Left forelimb (tissue), 1 donor: Measurements from ENCODE around the gene RIOX2.

Experiments
- DNase-seq: peaks from one replicate; pipeline ENCODE4 v3.0.0-alpha.2; 2018; ENCODE audit warnings: low spot score

The RIOX2 gene

DNA sequence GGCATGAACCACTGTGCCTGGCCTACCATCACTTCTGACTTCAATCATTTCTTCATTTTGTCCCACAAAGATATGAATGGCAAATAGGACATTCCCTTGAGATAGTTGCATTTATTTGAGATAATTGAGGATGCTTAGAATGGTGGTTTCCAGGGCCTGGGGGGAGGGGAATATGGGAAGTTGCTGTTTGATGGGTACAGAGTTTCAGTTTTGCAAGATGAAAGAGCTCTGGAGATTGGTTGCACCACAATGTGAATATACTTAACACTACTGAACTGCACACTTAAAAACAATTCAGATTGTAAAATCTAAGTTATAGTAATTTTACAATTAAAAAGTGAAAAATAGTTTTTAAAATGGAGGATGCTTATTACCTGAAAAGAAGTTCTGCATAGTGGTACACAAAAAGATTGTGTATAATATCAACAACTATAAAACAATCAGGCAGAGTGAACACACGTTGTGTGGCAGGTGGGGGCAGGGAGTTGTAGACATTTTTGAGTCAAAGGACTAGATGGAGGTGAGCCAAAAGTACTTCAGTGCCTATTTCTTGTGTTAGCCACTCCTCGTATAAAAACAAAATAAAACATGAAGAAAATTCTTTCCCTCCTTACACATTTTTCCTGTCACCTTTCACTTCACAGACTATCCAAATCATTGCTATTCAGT, 18.5 kb upstream of the RIOX2 start:
- no peak for DNase-seq

DNA sequence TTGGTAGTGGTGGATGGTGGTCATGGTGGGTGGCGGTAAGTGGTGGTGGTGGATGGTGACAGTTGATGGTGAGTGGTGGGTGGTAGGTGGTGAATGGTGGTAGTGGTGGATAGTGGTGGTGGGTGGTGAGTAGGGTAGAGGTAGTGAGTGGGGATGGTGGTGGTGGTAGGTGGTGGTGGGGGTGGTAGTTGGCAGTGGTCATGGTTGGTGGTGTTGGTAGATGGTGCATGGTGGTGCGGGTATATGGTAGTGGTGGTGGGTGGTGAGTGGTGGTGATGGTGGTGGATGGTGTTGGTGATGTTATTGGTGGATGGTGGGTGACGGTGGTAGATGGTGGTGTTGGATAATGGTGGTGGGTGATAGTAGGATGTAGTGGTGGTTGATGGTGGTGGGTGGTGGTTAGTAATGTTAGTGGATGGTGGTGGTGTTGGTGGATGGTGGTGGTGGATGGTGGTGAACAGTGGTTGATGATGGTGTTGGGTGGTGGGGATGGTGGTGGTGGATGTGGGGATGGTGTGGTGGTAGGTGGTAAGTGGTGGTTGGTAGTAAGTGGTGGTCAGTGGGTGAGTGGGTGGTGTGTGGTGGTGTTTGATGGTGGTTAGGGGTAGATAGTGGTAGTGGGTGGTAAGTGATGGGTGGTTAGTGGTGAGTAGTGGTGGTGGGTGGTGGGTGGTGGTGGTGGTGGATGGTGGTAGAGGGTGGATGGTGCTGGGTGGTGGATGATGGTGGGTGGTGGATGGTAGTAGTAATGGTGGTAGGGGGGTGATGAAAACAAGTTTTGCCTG, 16.7 kb upstream of the RIOX2 start:
- no peak for DNase-seq

DNA sequence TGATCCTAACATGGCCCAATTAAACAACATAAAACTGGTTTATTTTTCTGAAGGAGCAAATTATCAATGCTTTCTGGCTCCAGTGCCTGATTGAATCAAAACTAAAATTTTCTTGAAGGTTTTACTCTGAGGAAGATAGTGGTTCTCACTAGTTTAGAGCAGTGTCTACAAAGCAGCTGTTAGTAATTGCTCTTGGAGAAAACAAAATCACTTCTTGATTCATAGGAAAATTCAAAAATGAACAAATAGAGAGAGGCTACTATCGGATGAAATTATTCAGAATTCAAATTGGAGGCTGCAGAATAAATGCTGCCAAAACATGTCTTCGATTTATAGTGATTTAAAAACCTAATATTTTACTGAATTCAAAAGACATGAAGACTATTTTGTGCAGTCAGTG, 15.1 kb upstream of the RIOX2 start:
- no peak for DNase-seq

DNA sequence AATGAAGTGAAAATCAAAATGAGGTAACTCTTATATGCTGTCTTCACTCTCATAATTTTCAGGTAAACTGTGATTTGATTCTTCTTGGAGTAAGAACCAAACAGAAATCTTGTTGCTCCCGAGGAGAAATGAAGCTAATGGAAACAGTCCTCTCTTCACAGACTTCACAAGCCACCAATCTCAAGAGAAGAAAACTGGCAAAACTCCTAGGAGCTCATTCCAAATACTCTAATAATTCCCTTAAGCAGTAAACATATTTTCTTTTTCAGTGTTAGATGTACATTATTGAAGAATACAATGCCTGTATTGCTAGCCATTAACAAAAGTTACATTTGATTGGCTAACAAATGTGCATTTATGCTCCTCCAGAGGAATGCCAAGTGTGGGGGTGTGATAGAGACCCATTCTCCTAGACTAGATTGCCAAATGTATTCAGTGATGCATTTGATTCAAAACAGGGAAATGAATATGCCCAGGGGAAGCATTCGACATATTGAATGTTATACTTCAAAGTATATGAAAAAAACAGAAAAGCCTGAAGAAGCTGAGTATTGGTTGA, 11.8 kb upstream of the RIOX2 start:
- no peak for DNase-seq

DNA sequence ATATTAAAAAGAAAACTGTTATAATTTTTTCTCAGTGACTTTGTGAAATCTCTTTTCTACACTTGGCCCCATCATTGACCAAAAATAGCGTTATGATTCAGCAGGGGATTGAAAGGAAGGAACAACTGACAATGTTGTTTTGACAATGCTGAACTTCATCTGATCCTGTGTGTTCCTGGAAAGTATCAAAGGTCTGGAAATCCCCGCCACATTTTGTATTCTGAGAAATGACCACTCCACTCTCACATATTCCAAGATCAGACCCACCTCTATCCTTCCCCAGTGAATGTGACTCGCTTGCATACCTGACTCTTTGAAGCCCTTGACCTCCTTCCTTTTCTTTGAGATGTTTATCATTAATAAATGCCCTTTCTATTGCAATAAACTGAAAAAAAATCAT, 9.7 kb upstream of the RIOX2 start:
- no peak for DNase-seq

DNA sequence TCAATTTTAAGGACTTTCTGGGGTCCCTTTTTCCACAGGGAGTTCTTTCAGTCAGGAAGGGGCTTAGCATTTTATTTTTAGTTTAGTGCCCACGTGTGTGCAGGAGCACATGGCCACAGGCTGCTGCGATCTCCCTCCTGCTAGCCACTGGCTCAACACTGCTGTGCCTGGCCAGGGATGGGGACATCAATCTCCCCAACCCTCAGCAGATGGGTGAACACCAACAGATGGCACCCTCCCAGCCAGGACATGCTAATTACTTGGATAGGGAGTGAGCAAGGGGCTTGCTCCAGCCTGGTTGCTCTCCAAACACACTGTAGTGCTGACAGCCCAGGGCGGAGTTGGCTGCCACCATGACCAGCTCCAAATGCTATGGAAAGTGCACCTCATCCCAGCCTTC, 7.4 kb upstream of the RIOX2 start:
- no peak for DNase-seq

DNA sequence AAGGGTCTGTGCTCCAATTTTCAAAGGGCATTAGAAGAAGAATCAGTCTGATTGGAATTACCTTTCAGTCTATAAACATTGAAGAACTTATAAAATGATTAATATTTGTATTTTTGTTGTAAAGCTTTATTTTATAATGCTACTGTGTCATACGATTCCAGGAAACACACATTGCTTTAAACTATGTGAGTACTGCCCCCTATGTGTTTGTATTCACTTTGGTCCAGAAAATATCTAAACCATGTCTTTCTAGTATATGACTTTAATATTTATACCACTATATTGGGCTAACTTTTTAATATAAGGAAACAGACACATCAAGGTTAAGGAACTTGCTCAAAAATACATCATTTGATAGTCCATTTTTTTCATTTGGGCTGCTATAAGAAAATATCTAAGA, 3.2 kb upstream of the RIOX2 start:
- no peak for DNase-seq

DNA sequence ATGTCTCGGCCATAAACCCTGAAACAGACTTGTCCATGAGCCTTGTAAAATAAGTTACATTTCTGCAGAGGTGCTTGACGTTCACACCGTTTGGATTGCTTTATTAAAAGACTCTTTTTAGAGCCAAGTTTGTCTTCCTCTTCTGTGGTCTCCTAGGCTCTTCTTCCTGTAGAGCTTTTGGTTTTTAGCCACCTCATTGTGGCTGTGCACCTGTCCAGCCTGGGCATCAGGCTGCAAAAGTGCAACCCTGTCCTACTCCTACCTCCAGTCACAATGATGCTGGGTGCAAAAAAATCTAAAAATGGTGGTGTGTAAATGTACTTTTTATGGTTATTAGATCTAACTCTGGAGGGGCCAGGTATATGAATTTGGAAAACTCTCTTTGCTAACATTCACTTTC, 2.8 kb upstream of the RIOX2 start:
- no peak for DNase-seq

DNA sequence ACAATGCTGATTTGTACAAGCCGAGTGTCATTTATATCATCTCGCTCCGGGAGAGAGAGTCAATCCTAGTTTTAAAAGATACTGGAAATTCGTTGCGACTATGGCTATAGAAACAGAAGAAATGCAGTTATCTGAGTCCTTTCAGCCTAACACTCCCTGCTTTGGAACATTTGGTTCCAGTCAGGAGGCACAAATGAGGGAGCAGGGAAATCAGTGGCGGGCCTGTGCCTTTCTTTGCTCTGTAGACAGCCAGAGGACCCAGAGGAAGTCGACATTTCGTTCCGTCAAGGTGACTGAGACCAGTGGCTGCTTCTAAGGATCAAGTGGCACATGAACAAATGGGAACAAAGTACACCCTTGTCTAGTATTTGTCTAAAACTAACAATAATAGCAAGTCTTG, 745 bp upstream of the RIOX2 start:
- DNase-seq: no peak

DNA sequence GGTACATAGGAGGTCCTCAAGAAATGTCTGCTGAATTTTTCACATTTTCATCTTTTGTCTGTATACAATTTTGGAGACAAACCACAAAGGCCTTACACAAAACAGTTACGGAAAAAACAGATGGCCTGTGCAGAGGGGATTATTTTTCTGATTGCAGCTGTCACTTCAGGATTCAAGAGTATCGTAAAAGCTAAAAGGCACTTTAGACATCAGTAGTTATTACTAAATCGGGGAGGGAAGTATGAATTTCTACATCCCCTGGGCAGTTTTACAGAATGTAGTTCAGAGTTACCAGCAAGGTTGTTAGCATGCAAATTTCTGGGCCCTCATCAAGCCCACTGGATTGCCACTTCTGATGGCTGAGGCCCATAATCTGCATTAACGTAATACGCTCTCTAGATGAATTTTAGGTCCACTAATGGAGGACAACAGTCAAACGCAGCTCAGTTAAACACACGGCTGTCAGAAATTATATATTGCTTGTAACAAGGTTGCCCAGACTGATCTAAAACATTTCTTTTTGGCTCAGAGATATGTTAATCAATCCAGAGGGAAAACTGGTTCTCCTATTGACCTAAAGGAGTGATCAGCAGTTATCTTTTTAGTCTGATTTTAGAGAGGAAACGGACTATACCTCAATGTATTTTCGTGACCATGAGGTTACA, 1.1 kb downstream of the RIOX2 start:
- no peak for DNase-seq

DNA sequence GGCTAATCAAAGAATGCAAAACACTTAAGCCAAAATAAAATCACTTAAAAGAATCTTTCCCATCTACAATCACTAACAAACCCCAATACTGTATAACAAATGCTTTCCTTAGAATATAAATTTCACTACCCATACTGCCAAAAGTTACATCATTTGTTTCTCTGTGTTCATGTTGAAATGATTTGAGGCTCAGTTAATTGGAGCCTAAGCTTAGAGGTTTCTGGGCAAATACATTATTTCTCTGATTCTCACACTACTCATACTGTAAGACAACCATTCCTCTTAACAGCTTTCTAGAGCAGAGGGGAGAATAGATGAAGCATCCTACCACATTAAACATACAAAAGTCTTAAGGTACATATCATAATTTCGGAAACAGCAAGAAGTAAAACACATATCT, 2.1 kb downstream of the RIOX2 start:
- no peak for DNase-seq

DNA sequence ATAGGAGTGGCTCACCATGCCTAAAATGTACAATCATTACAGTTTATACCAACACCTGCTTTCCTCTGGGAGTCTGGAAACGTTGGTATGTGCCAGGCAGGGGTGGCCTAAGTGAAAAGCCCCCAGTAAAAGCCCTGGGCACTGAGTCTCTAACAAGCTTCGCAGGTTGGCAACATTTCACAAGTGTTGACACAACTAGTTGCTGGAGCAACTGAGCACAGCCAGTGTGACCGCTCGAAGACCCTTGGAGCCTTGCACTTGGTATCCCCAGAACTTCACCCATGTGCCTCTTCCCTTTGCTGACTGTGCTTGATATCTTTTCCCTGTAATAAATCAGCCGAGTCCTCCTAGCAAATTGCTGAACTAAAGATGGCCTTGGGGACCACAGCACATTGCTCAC, 2.7 kb downstream of the RIOX2 start:
- DNase-seq: no peak

DNA sequence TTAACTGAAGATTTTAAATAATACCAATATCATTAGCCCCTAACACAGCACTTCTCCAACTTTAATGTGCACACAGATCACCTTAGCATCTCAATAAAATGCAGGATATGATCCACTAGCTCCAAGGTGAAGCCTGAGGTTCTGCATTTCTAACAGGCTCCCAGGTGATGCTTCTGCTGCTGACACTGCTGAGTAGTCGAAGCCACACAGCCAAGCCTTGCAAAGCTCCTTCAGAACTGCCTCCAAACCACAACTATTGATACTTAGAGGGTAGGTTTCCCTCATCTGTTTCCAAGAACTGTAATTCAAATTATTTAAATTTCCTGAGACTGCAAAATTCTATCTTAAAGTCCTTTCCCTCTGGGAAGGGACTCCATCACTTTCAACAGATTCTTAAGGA, 3.9 kb downstream of the RIOX2 start:
- DNase-seq: no peak

DNA sequence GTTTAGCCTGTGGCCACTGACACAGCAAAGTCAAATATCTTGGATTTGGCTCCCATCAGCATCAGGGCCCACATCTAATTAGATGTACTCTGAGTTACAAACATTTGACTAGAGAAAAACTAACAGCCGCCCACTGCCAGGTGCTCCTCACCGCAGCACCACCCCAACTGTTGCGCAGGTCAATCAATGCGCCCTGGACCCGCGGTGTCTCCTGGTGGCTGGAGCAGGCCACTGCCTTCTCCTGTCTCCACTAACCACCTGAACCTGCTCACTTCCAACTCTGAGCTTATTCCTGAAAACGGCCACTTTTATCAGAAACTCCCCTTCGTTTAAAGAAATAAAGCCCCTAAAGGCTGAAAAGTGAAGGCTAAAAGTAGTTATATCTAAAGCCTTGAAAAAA, 4.3 kb downstream of the RIOX2 start:
- no peak for DNase-seq

DNA sequence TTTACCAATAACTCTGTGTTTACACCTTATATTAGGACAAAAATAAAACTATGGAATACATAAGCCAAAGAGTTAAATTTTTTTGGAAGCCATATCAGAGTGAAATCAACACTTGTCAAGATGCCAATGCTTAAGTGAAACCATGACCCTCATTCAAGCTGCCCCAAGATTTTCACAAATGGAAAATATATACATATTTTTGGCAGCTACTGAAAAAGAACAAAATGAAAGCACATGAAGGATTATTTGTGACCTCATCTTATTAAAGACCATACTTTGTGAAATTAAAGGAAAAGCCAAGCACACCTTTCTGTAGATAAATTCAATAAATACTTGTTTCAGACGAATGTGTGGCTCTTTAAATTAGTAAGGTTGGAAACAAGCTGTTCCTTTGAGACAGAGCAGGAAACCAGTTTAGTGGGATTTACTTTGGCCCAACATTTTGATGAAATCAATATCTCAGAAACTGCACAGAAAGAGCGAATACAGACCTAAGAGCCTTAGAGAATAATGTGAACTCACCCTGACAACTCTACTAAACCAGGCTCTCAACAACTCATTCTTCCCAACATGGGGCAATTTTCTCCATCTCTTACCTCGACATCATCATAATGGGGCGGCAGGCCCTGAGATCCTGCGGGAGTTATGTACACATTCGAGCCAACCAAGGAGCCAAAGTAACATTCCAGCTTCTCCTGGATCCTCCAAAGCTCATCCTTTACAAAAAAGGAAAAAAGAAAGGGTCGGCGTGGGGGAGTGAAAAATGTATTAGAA, 11.1 kb downstream of the RIOX2 start:
- no peak for DNase-seq

DNA sequence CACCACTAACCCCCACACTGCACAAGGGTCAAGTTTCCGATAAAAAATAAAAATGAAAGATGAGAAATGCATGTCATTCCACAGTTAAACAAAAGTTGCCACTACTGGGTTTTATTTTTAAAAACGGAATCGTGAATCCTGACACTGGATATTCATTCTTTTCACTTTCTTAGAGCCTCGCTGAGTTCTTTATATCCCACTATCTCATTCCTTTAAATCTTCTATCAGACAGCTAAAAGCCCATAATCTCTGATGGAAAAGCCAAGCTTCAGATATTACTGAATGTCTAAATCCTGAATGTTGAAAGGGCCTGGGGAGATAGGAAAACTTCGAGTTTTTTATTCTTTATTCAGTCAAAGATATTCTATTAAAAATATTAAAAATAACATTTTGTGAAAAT, 11.7 kb downstream of the RIOX2 start:
- DNase-seq: no peak

DNA sequence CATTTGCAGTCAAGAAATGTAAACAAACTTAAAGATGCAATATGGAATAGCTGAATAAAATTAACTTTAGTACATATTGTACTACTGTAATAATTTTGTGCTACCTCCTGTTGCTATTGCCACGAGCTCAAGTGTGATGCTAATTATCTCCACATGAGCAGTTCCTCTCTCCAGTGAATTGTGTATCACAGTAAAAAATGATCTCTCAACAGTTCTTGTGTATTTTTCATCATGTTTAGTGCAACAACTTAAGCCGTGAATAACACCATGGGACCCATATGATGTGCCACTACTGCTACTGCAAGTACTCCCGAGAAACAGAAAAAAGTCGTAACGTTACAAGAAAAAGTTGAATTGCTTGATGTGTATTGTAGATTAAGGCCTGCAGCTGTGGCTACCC, 12.4 kb downstream of the RIOX2 start:
- no peak for DNase-seq

DNA sequence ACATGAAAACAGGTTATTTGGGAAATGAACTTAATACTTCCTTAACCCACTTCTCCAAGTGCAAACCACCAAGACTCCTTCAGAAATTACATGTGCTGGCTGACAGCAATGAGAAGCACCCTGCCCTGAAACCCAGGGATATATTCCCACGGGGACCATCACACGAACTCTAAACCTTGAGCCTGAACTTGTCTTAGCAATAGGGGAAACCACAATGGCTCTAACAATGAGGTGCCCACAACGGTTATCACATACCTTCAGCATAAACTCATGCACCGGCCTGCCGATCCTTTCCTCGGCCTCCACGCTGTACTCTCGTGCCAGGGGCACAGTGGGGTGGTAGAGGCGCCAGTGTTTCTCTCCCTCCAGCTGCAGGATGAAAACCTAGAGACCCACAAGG, 13.4 kb downstream of the RIOX2 start:
- no peak for DNase-seq

DNA sequence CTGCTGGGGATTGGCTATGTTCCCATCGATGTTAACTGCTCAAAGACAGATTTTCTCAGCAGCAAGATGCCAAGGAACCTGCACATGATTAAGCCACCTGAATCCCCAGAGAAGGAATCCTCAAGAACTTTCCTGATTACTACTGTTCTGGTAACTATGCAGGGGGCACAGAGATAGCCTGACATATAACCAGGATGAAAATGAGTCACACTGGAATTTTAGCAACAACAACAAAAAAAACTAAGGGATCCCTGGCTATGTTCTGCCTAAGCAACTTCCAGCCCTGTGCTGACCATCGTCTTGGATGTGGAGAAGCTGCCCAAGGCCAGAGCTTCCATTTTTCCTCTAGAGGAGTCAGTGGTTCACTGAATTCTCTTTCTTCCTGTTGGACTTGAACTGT, 13.8 kb downstream of the RIOX2 start:
- DNase-seq: no peak

DNA sequence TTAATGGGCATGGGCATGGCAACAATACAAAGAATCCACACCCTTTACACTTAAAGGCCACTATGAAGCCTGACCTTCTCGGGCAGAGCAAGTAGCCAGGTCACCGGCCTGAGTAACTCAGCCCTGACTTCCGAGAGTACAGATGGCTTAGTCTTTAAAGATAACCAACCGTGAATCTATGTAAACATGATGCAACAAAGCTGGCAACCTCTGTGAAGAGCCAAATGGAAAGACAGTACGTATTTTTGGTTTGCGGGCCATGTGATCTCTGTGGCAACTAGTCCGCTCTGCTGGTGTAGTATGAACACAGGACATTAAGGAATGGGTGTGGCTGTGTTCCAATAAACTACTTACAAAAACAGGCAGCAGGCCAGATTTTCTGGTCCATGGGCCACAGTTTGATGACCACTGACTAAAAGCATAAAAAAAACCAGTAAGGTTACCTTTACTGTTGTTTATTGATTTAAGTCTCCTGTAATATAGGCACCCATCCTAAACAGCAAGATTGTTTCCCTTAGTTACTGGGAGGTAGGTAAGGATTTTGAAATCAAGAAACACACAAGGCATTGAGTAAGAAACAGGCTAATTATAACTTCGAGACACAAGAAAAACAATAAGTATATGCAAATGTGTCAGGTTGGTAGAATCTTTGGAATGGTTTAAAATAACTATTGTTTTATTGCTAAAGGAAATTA, 14.5 kb downstream of the RIOX2 start:
- DNase-seq: no peak

DNA sequence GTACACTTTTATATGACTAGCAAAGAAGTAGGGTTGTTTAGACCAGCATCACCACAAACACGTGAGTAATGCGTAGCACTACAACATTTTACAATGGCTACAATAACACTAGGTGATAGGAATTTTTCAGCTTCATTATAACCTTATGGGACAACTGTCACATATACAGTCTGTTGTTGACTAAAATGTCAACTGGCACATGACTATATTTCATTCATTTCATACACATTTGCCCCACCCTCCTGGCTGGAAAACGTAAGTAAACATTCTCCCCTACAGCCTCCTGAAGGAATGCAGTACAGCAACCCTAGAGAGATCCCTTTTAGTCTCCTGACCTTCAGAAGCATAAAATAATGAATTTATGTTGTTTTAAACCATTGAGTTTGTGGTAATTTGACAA, 16.2 kb downstream of the RIOX2 start:
- no peak for DNase-seq
